Esophagus muscularis mucosa (tissue), 4 donors: ENCODE measurements around the gene TAF6. TPM values are rescaled to one million over a fixed set of nuclear protein-coding genes. Genes with fewer than 3 reads are reported as not detected.

ENCODE experiments used
- DNase-seq: peaks from one replicate; pipeline ENCODE4 v3.0.0-alpha.2; 2017; ENCODE audit errors: extremely low spot score
- H3K27ac ChIP-seq, 4 donors: fragments of 200-600 bp; sonication (generic); replicated peaks in 1 of 4; 1 replicate in 3 of 4; 2 replicates in 1 of 4; pipeline ENCODE4 v1.5.1; 2016 to 2019; ENCODE audit warnings: mild to moderate bottlenecking in 1 of 4
- H3K27me3 ChIP-seq, 4 donors: fragments of 200-600 bp; sonication (generic); one replicate each; pipeline versions ENCODE4 v1.5.1 to v1.6.0; 2016 to 2019
- H3K36me3 ChIP-seq, 4 donors: fragments of 200-600 bp; sonication (generic); one replicate each; pipeline ENCODE4 v1.5.1; 2016 to 2019
- H3K4me1 ChIP-seq, 4 donors: fragments of 200-600 bp; sonication (generic); one replicate each; pipeline ENCODE4 v1.5.1; 2016 to 2019
- H3K4me3 ChIP-seq, 4 donors: fragments of 200-600 bp; sonication (generic); 1 replicate in 2 of 4; 2 replicates in 2 of 4; pipeline ENCODE4 v1.5.1; 2016 to 2019; ENCODE audit warnings: mild to moderate bottlenecking in 4 of 4, moderate library complexity in 1 of 4
- H3K9me3 ChIP-seq, 4 donors: fragments of 200-600 bp; sonication (generic); 1 replicate in 3 of 4; 2 replicates in 1 of 4; pipeline ENCODE4 v1.5.1; 2016 to 2019
- EP300 ChIP-seq: sonication (generic); formaldehyde crosslinking; IDR thresholded peaks from one replicate; pipeline ENCODE4 v1.6.1; 2017; ENCODE audit warnings: antibody characterized with exemption
- POLR2A ChIP-seq: fragments of 450-650 bp; IDR thresholded peaks from one replicate; pipeline ENCODE4 v1.6.1; 2017; ENCODE audit warnings: antibody characterized with exemption, moderate library complexity, mild to moderate bottlenecking, low read depth
- POLR2AphosphoS5 ChIP-seq, 2 donors: sonication (generic); formaldehyde crosslinking; IDR thresholded peaks; one replicate each; pipeline ENCODE4 v1.6.1; 2017; ENCODE audit warnings: antibody characterized with exemption in 2 of 2
- WGBS: methylation state at CpG from one replicate; pipeline ENCODE4 v1.1.5; 2018; 5-methylcytosine and 5-hydroxymethylcytosine counted together
- intact Hi-C: fragments of 100-400 bp; cut with DNase I; formaldehyde crosslinking; loops from one replicate; pipeline ENCODE4 v1.15.1; 2023
- total RNA-seq, 4 donors: library from RNA; depleted of rRNA; stranded (reverse); fragments of >200 nt; gene quantifications; one replicate each; pipeline versions ENCODE4 v1.1.0 to v1.2.1, GENCODE V29; 2016
- TF ChIP-seq, protein P1 (sequence below), 3 experiments: fragments of 200-600 bp in 2 of 3; fragments of 450-650 bp in 1 of 3; sonication (generic) in 2 of 3; IDR thresholded peaks; one replicate each; pipeline ENCODE4 v1.5.1; 2017 to 2019; ENCODE audit warnings: antibody characterized with exemption in 3 of 3, mild to moderate bottlenecking in 2 of 3, moderate library complexity in 1 of 3

Gene TAF6
- total RNA-seq, 4 donors from 2014 or later: 48.5 to 92.1 (median 77.8) TPM

DNA sequence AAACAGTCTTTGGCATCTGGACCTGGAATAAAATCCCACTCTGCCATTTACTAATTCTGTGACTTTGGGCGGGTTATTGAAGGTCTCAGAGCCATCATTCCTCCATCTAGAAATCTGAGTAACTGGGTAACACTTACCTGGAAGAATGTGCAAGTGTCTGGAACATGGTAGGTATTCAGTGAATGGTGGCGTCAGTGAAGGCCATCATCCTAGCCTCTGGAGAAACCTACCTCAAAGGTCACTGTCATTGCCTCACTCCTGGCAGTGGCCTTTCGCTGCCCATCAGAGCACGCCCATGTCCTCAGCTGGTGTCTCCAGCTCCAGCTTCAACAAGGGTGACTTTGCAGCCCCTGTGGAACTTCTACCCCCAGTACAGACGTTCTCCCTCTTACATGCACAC, 44.7 kb upstream of the TAF6 start:
- Histone ChIP-seq H3K4me1 (peaks cover 10 to 30% (median 25%) of the 10 kb centered on the region in 4 donors), H3K27me3 (peaks cover 0 to 8% (median 0%) of the 10 kb centered on the region in 4 donors), H3K36me3 (no peaks in the 10 kb centered on the region), H3K27ac (no peak overlapping the region), H3K4me3 (no peak overlapping the region), H3K9me3 (no peaks in the 10 kb centered on the region)
- intact Hi-C loops: no loop called here
- WGBS: 98% methylated on average over 5 of the region's 5 CpGs
- TF ChIP-seq EP300 (no peak), POLR2A (no peak), POLR2AphosphoS5 (IDR thresholded peaks at IDR 0.05) (no peak)
- TF ChIP-seq, protein P1, sequence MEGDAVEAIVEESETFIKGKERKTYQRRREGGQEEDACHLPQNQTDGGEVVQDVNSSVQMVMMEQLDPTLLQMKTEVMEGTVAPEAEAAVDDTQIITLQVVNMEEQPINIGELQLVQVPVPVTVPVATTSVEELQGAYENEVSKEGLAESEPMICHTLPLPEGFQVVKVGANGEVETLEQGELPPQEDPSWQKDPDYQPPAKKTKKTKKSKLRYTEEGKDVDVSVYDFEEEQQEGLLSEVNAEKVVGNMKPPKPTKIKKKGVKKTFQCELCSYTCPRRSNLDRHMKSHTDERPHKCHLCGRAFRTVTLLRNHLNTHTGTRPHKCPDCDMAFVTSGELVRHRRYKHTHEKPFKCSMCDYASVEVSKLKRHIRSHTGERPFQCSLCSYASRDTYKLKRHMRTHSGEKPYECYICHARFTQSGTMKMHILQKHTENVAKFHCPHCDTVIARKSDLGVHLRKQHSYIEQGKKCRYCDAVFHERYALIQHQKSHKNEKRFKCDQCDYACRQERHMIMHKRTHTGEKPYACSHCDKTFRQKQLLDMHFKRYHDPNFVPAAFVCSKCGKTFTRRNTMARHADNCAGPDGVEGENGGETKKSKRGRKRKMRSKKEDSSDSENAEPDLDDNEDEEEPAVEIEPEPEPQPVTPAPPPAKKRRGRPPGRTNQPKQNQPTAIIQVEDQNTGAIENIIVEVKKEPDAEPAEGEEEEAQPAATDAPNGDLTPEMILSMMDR (IDR thresholded peaks at IDR 0.05): no peak
- DNase-seq: no peak

DNA sequence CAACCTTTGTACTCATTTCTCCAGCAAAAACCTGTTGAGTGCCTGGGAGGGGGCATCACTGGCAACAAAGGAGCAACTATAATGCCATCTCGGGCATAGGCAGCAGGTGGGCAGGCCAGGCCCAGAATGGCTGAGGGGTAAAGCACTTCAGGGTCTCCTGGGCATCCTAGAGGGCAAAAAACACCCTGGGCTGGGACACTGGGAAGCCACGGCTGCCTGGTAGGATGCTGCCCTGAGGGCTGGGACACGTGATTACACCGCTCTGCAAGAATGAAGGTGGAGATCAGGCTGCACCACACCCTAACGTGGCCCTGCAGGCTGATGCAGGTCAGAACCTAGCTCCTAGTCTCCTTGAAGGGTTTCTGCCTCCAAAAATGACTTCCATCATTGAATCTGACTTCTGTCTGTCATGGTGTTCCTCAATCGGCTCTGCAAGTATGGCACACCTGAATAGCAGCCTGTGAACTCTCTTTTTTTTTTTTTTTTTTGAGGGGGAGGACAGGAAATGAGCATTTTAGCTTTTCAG, 43.9 kb upstream of the TAF6 start:
- DNase-seq: no peak
- Histone ChIP-seq H3K4me3 (no peak overlapping the region), H3K36me3 (no peaks in the 10 kb centered on the region), H3K9me3 (no peaks in the 10 kb centered on the region), H3K27ac (no peak overlapping the region), H3K4me1 (peaks cover 9 to 29% (median 22%) of the 10 kb centered on the region in 4 donors), H3K27me3 (peaks cover 0 to 8% (median 0%) of the 10 kb centered on the region in 4 donors)
- intact Hi-C loops: no loop called here
- no peak for TF ChIP-seq POLR2AphosphoS5 (IDR thresholded peaks at IDR 0.05)
- TF ChIP-seq EP300: no peak
- TF ChIP-seq, protein P1 (IDR thresholded peaks at IDR 0.05): no peak
- TF ChIP-seq POLR2A: no peak
- 76% methylated on average over 3 of the region's 6 CpGs for WGBS

DNA sequence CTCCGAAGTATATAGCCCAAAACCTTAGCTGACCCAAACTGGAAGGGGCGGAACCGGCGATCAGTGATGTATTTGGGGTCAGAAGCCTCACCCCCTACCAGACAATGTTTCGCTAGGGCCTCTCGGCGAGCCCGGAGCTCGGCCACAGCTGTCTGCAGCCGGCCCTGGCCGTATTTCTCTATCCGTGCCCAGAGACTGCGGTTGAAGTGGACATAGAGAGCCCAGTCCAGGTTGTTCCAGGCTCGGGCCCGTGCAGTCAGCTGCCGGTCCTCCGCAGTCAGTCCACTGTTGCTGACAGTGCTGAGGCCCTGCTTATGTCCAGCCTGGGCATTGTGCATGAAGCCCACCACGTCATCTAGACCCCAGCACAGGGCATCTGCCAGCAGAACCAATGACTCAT, 40.9 kb upstream of the TAF6 start:
- Histone ChIP-seq H3K4me3 (no peak overlapping the region), H3K36me3 (peaks cover 8 to 21% (median 19%) of the 10 kb centered on the region in 4 donors), H3K27me3 (no peaks in the 10 kb centered on the region), H3K27ac (no peak overlapping the region), H3K4me1 (peaks cover 17 to 35% (median 24%) of the 10 kb centered on the region in 4 donors), H3K9me3 (no peaks in the 10 kb centered on the region)
- TF ChIP-seq POLR2A: no peak
- no peak for TF ChIP-seq POLR2AphosphoS5 (IDR thresholded peaks at IDR 0.05)
- TF ChIP-seq EP300: no peak
- DNase-seq: no peak
- 93% methylated on average over 16 of the region's 18 CpGs for WGBS
- intact Hi-C loops: no loop called here

DNA sequence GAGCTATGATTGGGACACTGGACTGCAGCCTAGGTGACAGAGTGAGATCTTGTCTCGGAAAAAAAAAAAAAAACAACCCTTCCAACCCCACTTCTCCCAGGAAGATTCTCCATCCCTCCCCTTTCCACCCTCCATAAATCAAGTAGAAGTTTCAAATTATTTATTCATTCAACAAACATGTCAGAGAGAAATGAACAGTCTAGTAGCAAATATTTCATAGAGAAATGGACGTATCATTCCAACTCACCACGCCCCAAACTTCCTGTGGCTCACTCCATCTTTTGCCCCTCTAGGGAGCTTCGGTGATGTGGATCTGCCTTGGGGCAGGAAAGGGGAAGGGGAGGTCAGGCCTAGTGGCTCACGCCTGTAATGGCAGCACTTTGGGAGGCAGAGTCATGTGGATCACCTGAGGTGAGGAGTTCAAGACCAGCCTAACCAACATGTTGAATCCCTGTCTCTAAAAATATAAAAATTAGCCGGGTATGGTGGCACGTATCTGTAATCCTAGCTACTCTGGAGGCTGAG, 40.0 kb upstream of the TAF6 start:
- WGBS: 58% methylated on average over 7 of the region's 7 CpGs
- Histone ChIP-seq H3K4me3 (peak overlapping the region; percentile 84 to 97 (median 92)), H3K4me1 (peaks cover 17 to 44% (median 24%) of the 10 kb centered on the region in 4 donors), H3K27me3 (no peaks in the 10 kb centered on the region), H3K27ac (peak overlapping the region; percentile 77 to 89 (median 83)), H3K9me3 (no peaks in the 10 kb centered on the region), H3K36me3 (peaks cover 9 to 29% (median 28%) of the 10 kb centered on the region in 4 donors)
- TF ChIP-seq POLR2A (no peak), EP300 (no peak), POLR2AphosphoS5 (IDR thresholded peaks at IDR 0.05) (no peak)
- TF ChIP-seq, protein P1 (IDR thresholded peaks at IDR 0.05): no peak
- intact Hi-C loops: no loop called here
- DNase-seq: no peak

DNA sequence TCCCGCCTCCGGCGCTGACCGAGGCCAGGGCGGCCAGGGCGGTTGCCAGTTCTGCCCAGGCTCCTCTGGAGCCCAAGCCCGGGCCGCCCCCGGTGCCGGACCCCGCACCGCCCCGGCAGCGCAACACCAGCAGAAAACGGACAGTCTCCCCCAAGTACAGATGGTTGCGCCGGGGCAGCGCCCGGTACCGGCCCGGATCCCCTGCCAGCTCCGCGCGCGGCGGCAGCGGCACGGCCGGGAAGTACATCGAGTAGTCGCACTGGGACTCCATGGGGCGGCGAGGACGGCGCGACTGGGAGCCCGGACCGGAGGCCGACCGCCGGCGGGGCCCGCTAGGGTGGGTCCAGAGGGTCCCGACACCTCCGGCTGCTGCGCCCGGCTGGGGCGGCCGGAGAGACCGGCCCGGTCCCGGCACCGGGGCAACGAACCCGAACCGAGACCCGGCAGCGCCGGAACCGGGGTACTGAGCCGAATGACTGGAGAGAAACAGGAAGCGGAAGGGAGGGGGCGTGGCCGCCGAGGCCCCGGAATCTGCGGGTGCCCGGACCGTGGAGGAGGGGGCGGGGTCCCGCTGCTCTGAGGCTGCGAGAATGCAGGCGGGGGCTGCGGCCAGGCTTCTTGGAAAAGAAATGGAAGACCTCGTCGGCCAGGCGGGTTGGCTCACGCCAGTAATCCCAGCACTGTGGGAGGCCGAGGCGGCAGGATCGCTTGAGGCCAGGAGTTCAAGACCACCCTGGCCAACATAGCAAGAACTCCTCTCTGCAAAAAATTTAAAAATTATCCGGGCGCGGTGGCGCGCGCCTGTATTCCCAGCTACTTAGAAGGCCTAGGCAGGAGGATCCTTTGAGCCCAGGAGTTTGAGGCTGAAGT, 39.3 kb upstream of the TAF6 start, which contains the start of gene TRAPPC14:
Gene TRAPPC14, minus strand, starts transcription at position 495 of the 870 bp plus-strand sequence. Its CDS starts 224 bp downstream, at position 271.
- peak; percentile 99 for DNase-seq
- WGBS: 3% methylated on average over 24 of the region's 87 CpGs
- peaks cover 17 to 51% (median 26%) of the 10 kb centered on the region in 4 donors for H3K4me1 ChIP-seq
- H3K36me3 ChIP-seq: peaks cover 16 to 36% (median 35%) of the 10 kb centered on the region in 4 donors
- H3K4me3 ChIP-seq: peak within 1 kb of the TSS; percentile 84 to 97 (median 92)
- no peaks in the 10 kb centered on the region for H3K27me3 ChIP-seq
- intact Hi-C loops: no loop called here
- H3K27ac ChIP-seq: peak within 1 kb of the TSS; percentile 77 to 89 (median 83)
- no peaks in the 10 kb centered on the region for H3K9me3 ChIP-seq
- TF ChIP-seq POLR2AphosphoS5 (IDR thresholded peaks at IDR 0.05) (peak; percentile 75 to 78), POLR2A (no peak), EP300 (no peak)
- TF ChIP-seq, protein P1 (IDR thresholded peaks at IDR 0.05): peak in 1 of 3 experiments; percentile 6
